Sciatic nerve (tissue), 2 donors: ENCODE results near the gene KANSL2. TPM values are rescaled to one million over a fixed set of nuclear protein-coding genes. Genes with fewer than 3 reads are reported as not detected.
"Not testable (repeated sequence)": the region's sequence is repeated elsewhere in the genome, so short reads cannot be mapped to it uniquely, and the experiment has no call there.

Experiments
- ATAC-seq: fragments of 200-7000 bp; cut with Tn5 transposase; one replicate; pipeline ENCODE4 v1.9.1; 2020; ENCODE audit warnings: mild to moderate bottlenecking, moderate library complexity
- DNase-seq: peaks from one replicate; pipeline ENCODE4 v3.0.0-alpha.2; 2020; ENCODE audit warnings: low spot score
- intact Hi-C: fragments of 100-400 bp; cut with DNase I; formaldehyde crosslinking; loops from one replicate; pipeline ENCODE4 v1.14.2; 2022
- microRNA-seq: library from miRNA; unstranded; fragments of <30 nt; microRNA quantifications from one replicate; pipeline ENCODE4 v1.2.0, GENCODE V29; 2020
- total RNA-seq: library from RNA; stranded (reverse); fragmentation: NEBNext Ultra II Directional; extraction: Animal tissue kit (Norgen Biotek cat#: 25700); gene quantifications from one replicate; pipeline ENCODE4 v1.2.1, GENCODE V29; 2021
- donor health status: DM: no; HTN: no; CAD: no.
- donor health status: DM: no; HTN: no; CAD: no.

Gene KANSL2
- total RNA-seq, 1 donor from 2014 or later: 27.0 TPM

GRCh38 chr12:48627556-48627955 is 54.5 kb downstream of the KANSL2 start:
- intact Hi-C loops: no loop called here
- no peak for ATAC-seq
- no peak for DNase-seq

- DNase-seq, intact Hi-C loops, ATAC-seq: not testable (repeated sequence)
Observed at GRCh38 chr12:48622997-48623396, 59.0 kb downstream of the KANSL2 start.

DNA sequence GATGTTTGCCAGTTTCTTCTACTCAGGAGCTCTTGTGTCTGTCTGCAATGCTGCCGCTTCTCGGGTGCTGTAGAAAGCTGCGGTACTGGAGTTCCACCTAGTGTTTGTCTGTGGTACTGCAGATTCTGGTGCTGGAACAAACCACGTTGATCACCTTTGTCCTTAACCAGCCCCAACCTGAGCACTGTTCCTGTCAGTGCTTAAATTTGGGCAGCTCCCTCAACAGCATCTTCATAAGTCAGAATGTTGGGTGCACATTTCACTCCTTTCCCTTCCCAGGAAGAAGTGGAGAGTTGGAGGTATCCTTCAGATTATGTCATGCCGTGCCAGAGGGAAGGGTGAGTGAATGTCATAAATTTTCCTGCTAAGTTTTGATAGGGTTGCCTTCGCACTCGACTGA is 63.5 kb downstream of the KANSL2 start:
- intact Hi-C loops: no loop called here
- peak; percentile 73 for DNase-seq
- peak; percentile 73 for ATAC-seq

GRCh38 chr12:48615681-48616080 is 66.4 kb downstream of the KANSL2 start:
- DNase-seq: no peak
- no peak for ATAC-seq
- intact Hi-C loops: no loop called here

DNA sequence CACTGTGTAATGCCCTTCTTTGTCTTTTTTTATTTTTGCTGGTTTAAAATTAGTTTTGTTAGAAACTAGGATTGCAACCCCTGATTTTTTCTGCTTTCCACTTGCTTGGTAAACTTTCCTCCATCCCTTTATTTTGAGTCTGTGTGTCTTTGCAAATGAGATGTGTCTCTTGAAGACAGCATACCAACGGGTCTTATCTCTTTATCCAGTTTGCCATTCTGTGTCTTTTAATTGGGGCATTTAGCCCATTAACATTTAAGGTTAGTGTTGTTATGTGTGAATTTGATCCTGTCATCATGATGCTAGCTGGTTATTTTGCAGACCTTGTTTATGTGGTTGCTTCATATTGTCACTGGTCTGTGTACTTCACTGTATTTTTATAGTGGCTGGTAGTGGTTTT is 68.7 kb downstream of the KANSL2 start:
- no peak for ATAC-seq
- DNase-seq: no peak
- intact Hi-C loops: no loop called here

Small RNA genes lying within 50 kb of the gene (microRNA-seq; reads per million reads assigned to microRNA genes)
- gene MIR1291: 1.4 reads per million

Other genes starting within 250 kb of the KANSL2 start
- gene ANP32D, start 209.7 kb downstream of the KANSL2 start, total RNA-seq: 1.1 TPM
- 2.4 TPM for gene C12orf54, start 199.7 kb downstream of the KANSL2 start, total RNA-seq
- 0.40 TPM for gene OR8S1, start 156.6 kb downstream of the KANSL2 start, total RNA-seq
- not detected for gene LALBA, start 112.2 kb downstream of the KANSL2 start, total RNA-seq
- 51.5 TPM for gene CCNT1, start 34.5 kb upstream of the KANSL2 start, total RNA-seq
- gene ADCY6, start 106.9 kb upstream of the KANSL2 start, total RNA-seq: 75.9 TPM
- 24.1 TPM for gene CACNB3, start 136.3 kb upstream of the KANSL2 start, total RNA-seq
- gene DDX23, start 169.9 kb upstream of the KANSL2 start, total RNA-seq: 60.2 TPM
- 4.5 TPM for gene RND1, start 183.6 kb upstream of the KANSL2 start, total RNA-seq
- 17.8 TPM for gene FKBP11, start 243.3 kb upstream of the KANSL2 start, total RNA-seq